GM12801 (cell line): ENCODE results near the gene TSGA10IP.
A peak's percentile ranks its signal among the peaks of the same experiment; 100 is the strongest.

Experiments
- CTCF ChIP-seq: IDR thresholded peaks from one replicate; pipeline ENCODE4 v1.5.1; 2011; ENCODE audit warnings: control low read depth; ENCODE audit not compliant: insufficient read length; ENCODE audit errors: extremely low read depth

TSGA10IP gene

GRCh38 chr11:65982824-65983588 lies 37.7 kb downstream of the TSGA10IP start:
- no peak for TF ChIP-seq CTCF

- TF ChIP-seq CTCF, result no peak
These were observed 38.3 kb downstream of the TSGA10IP start for GRCh38 chr11:65983589-65983987.

GRCh38 chr11:65987336-65987735 lies 42.1 kb downstream of the TSGA10IP start:
- no peak for TF ChIP-seq CTCF

- TF ChIP-seq CTCF, result peak; percentile 100
These were observed 43.7 kb downstream of the TSGA10IP start for GRCh38 chr11:65988791-65989592.

- no peak for TF ChIP-seq CTCF
These were observed 46.8 kb downstream of the TSGA10IP start for GRCh38 chr11:65992056-65992455.

GRCh38 chr11:65997286-65997685 lies 52.0 kb downstream of the TSGA10IP start:
- TF ChIP-seq CTCF, result no peak

GRCh38 chr11:66001942-66002647 lies 56.8 kb downstream of the TSGA10IP start, which contains the start of the genes BANF1 and EIF1AD:
BANF1 (plus strand) TSS chr11:66002503; CDS start chr11:66003251, 748 bp downstream.
EIF1AD (minus strand) TSS chr11:66002157; CDS start chr11:66000389, 1,768 bp downstream.
- TF ChIP-seq CTCF, result no peak
